HG03571 (cell line): ENCODE measurements around the gene ADAM15.
A peak's percentile ranks its signal among the peaks of the same experiment; 100 is the strongest.

Experiments used
- ATAC-seq: cut with Tn5 transposase; IDR thresholded peaks from one replicate; pipeline ENCODE4 v1.9.1; 2021; ENCODE audit not compliant: unreplicated experiment

ADAM15 gene

GRCh38 chr1:155051342-155051776 is 243 bp downstream of the ADAM15 start:
- ATAC-seq: no peak

- ATAC-seq: no peak
These were observed 772 bp downstream of the ADAM15 start for GRCh38 chr1:155051777-155052398.

- no peak for ATAC-seq
These were observed 1.6 kb downstream of the ADAM15 start for GRCh38 chr1:155052439-155053395.

- no peak for ATAC-seq
These were observed 2.5 kb downstream of the ADAM15 start for GRCh38 chr1:155053531-155054105.

GRCh38 chr1:155057104-155057503 is 6.0 kb downstream of the ADAM15 start:
- no peak for ATAC-seq

GRCh38 chr1:155057788-155058211 is 6.7 kb downstream of the ADAM15 start:
- no peak for ATAC-seq

- ATAC-seq: no peak
These were observed 9.6 kb downstream of the ADAM15 start for GRCh38 chr1:155060736-155061135.

GRCh38 chr1:155061381-155062150 is 10.4 kb downstream of the ADAM15 start:
- ATAC-seq: no peak

GRCh38 chr1:155062151-155062686 is 11.1 kb downstream of the ADAM15 start:
- no peak for ATAC-seq

- no peak for ATAC-seq
These were observed 11.7 kb downstream of the ADAM15 start for GRCh38 chr1:155062702-155063411.

- peak; percentile 52 for ATAC-seq
These were observed 12.5 kb downstream of the ADAM15 start, which contains the start of gene EFNA4 for GRCh38 chr1:155063550-155064110. Gene EFNA4, plus strand, starts transcription at chr1:155063740. Its CDS starts 84 bp downstream, at chr1:155063824.

- ATAC-seq: no peak
These were observed 13.2 kb downstream of the ADAM15 start for GRCh38 chr1:155064111-155064831.

GRCh38 chr1:155064832-155065429 is 13.8 kb downstream of the ADAM15 start:
- no peak for ATAC-seq

- no peak for ATAC-seq
These were observed 15.7 kb downstream of the ADAM15 start for GRCh38 chr1:155066777-155067176.

GRCh38 chr1:155068599-155068998 is 17.5 kb downstream of the ADAM15 start:
- no peak for ATAC-seq

- ATAC-seq: no peak
These were observed 18.5 kb downstream of the ADAM15 start for GRCh38 chr1:155069551-155070157.

- no peak for ATAC-seq
These were observed 19.1 kb downstream of the ADAM15 start for GRCh38 chr1:155070158-155070621.
